WTC11 (cell line): Measurements from ENCODE around the gene FHIT. TPM values are rescaled to one million over a fixed set of nuclear protein-coding genes. Genes with fewer than 3 reads are reported as not detected.

Experiments
- ATAC-seq: fragments of 200-7000 bp; cut with Tn5 transposase; 2 replicates; pipeline ENCODE4 v1.10.0; 2021; ENCODE audit warnings: mild to moderate bottlenecking, moderate library complexity
- CTCF ChIA-PET: fragments of 300-600 bp; sonication (Branson Sonifier 250); formaldehyde crosslinking; loops from one replicate; lab custom pipeline; 2021; ENCODE audit warnings: antibody characterized with exemption; lab: Charles Lee
- POLR2A ChIA-PET: fragments of 350-600 bp; sonication (Branson Sonifier 250); formaldehyde crosslinking; loops from one replicate; lab custom pipeline; 2021; ENCODE audit warnings: antibody characterized with exemption; lab: Charles Lee
- DNase-seq: peaks from one replicate; pipeline ENCODE4 v3.0.0; 2021; ENCODE audit warnings: low spot score
- H3K27ac Mint-ChIP-seq: 2 replicates; pipeline ENCODE4 v1.8.0; 2021; ENCODE audit warnings: mixed read lengths
- H3K27me3 Mint-ChIP-seq: 2 replicates; pipeline ENCODE4 v1.8.0; 2021; ENCODE audit warnings: low read depth, mild to moderate bottlenecking, moderate library complexity, mixed read lengths
- H3K36me3 Mint-ChIP-seq: 2 replicates; pipeline ENCODE4 v1.8.0; 2021; ENCODE audit warnings: mixed read lengths
- H3K4me1 Mint-ChIP-seq: 2 replicates; pipeline ENCODE4 v1.8.0; 2022; ENCODE audit warnings: mixed read lengths
- H3K4me3 Mint-ChIP-seq: 2 replicates; pipeline ENCODE4 v1.8.0; 2021; ENCODE audit warnings: mild to moderate bottlenecking, moderate library complexity, mixed read lengths
- H3K9me3 Mint-ChIP-seq: 2 replicates; pipeline ENCODE4 v1.8.0; 2021; ENCODE audit warnings: mixed read lengths
- CREB1 ChIP-seq: sonication (generic); formaldehyde crosslinking; IDR thresholded peaks from 2 replicates; pipeline ENCODE4 v1.8.0; 2023; ENCODE audit warnings: mild to moderate bottlenecking, missing genetic modification reagents
- FOXJ3 ChIP-seq: sonication (generic); formaldehyde crosslinking; IDR thresholded peaks from 2 replicates; pipeline ENCODE4 v1.9.0; 2021; ENCODE audit warnings: missing genetic modification reagents, mild to moderate bottlenecking, borderline replicate concordance
- FOXK1 ChIP-seq: sonication (generic); formaldehyde crosslinking; IDR thresholded peaks from 2 replicates; pipeline ENCODE4 v1.8.0; 2022; ENCODE audit warnings: mild to moderate bottlenecking, moderate library complexity, missing genetic modification reagents
- IRF2 ChIP-seq: sonication (generic); formaldehyde crosslinking; IDR thresholded peaks from 2 replicates; pipeline ENCODE4 v1.8.0; 2022; ENCODE audit warnings: low read depth, missing genetic modification reagents, borderline replicate concordance
- MXD4 ChIP-seq: fragments of 250-450 bp; sonication (Bioruptor Pico); IDR thresholded peaks from 2 replicates; pipeline ENCODE4 v1.8.0; 2021; ENCODE audit warnings: mild to moderate bottlenecking, moderate library complexity, borderline replicate concordance
- NFATC4 ChIP-seq: fragments of 250-450 bp; sonication (Bioruptor Pico); IDR thresholded peaks from 2 replicates; pipeline ENCODE4 v1.9.0; 2021; ENCODE audit warnings: mild to moderate bottlenecking
- NR3C1 ChIP-seq: sonication (generic); formaldehyde crosslinking; conservative IDR thresholded peaks from 2 replicates; pipeline ENCODE4 v1.8.1; 2023; ENCODE audit warnings: low read depth, mild to moderate bottlenecking, missing genetic modification reagents
- SMAD3 ChIP-seq: sonication (generic); formaldehyde crosslinking; IDR thresholded peaks from 2 replicates; pipeline ENCODE4 v1.8.0; 2022; ENCODE audit warnings: missing genetic modification reagents, mild to moderate bottlenecking, borderline replicate concordance
- SP1 ChIP-seq: sonication (generic); formaldehyde crosslinking; conservative IDR thresholded peaks from 2 replicates; pipeline ENCODE4 v1.8.1; 2022; ENCODE audit warnings: missing genetic modification reagents
- ZNF263 ChIP-seq: sonication (generic); formaldehyde crosslinking; IDR thresholded peaks from 2 replicates; pipeline ENCODE4 v1.8.1; 2022; ENCODE audit warnings: low read depth, mild to moderate bottlenecking, moderate library complexity, missing genetic modification reagents
- total RNA-seq: library from RNA; stranded (reverse); gene quantifications from 3 replicates; pipeline ENCODE4 v1.2.3, GENCODE V29; 2021
- TF ChIP-seq, protein P1 (sequence below): sonication (generic); formaldehyde crosslinking; IDR thresholded peaks from 2 replicates; pipeline ENCODE4 v1.8.1; 2023; ENCODE audit warnings: mild to moderate bottlenecking, moderate library complexity, missing genetic modification reagents
- TF ChIP-seq, protein P2 (sequence below): fragments of 250-450 bp; sonication (Bioruptor Pico); IDR thresholded peaks from 2 replicates; pipeline ENCODE4 v1.9.0; 2021; ENCODE audit warnings: mild to moderate bottlenecking, borderline replicate concordance
- TF ChIP-seq, protein P3 (sequence below): sonication (generic); formaldehyde crosslinking; IDR thresholded peaks from 2 replicates; pipeline ENCODE4 v1.8.0; 2023; ENCODE audit warnings: mild to moderate bottlenecking, missing genetic modification reagents
- TF ChIP-seq, protein P4 (sequence below): sonication (generic); formaldehyde crosslinking; IDR thresholded peaks from 2 replicates; pipeline ENCODE4 v1.8.0; 2023; ENCODE audit warnings: missing genetic modification reagents
- TF ChIP-seq, protein P5 (sequence below): sonication (generic); formaldehyde crosslinking; IDR thresholded peaks from 2 replicates; pipeline ENCODE4 v1.8.0; 2022; ENCODE audit warnings: mild to moderate bottlenecking, missing genetic modification reagents
- TF ChIP-seq, protein P6 (sequence below): sonication (generic); formaldehyde crosslinking; IDR thresholded peaks from 2 replicates; pipeline ENCODE4 v1.8.0; 2022; ENCODE audit warnings: mild to moderate bottlenecking, missing genetic modification reagents

The FHIT gene
- total RNA-seq, 1 experiment from 2014 or later: 2.6 TPM

DNA sequence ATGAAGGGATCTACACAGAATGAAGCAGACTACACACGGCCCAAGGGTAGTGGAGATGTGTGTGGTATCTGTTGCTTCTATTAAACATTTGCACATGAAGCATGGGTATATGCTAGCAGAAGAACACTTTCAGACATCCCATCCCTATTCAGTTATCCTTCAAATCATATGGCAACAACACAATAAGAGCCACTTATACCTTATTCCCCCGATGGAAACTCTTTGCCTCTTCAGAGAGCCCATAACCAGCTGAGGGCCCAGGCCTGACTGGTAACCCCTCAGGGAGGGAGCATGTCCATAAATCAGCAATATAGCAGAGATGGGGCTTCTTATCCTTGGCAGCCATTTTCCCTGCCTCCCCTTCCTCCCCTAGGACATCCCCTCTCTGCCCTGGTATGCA is 210.6 kb downstream of the FHIT start:
- POLR2A ChIA-PET: no interaction called here
- Mint-ChIP-seq H3K9me3 (peaks cover 51% of the 10 kb centered on the region), H3K27ac (no peak overlapping the region), H3K36me3 (peaks cover 22% of the 10 kb centered on the region), H3K4me1 (0 out of 2 replicates have a peak, but pooled peaks cover 3% of the 10 kb centered on the region), H3K27me3 (no peaks in the 10 kb centered on the region), H3K4me3 (no peak overlapping the region)
- no peak for ATAC-seq
- CTCF ChIA-PET: no interaction called here
- TF ChIP-seq, protein P1, sequence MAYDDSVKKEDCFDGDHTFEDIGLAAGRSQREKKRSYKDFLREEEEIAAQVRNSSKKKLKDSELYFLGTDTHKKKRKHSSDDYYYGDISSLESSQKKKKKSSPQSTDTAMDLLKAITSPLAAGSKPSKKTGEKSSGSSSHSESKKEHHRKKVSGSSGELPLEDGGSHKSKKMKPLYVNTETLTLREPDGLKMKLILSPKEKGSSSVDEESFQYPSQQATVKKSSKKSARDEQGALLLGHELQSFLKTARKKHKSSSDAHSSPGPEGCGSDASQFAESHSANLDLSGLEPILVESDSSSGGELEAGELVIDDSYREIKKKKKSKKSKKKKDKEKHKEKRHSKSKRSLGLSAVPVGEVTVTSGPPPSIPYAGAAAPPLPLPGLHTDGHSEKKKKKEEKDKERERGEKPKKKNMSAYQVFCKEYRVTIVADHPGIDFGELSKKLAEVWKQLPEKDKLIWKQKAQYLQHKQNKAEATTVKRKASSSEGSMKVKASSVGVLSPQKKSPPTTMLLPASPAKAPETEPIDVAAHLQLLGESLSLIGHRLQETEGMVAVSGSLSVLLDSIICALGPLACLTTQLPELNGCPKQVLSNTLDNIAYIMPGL: no peak
- no peak for TF ChIP-seq FOXK1 (CRISPR knock-in tag)
- TF ChIP-seq NFATC4 (CRISPR knock-in tag): no peak
- no peak for TF ChIP-seq CREB1
- TF ChIP-seq ZNF263: no peak
- TF ChIP-seq SMAD3 (CRISPR knock-in tag): no peak
- TF ChIP-seq, protein P2, sequence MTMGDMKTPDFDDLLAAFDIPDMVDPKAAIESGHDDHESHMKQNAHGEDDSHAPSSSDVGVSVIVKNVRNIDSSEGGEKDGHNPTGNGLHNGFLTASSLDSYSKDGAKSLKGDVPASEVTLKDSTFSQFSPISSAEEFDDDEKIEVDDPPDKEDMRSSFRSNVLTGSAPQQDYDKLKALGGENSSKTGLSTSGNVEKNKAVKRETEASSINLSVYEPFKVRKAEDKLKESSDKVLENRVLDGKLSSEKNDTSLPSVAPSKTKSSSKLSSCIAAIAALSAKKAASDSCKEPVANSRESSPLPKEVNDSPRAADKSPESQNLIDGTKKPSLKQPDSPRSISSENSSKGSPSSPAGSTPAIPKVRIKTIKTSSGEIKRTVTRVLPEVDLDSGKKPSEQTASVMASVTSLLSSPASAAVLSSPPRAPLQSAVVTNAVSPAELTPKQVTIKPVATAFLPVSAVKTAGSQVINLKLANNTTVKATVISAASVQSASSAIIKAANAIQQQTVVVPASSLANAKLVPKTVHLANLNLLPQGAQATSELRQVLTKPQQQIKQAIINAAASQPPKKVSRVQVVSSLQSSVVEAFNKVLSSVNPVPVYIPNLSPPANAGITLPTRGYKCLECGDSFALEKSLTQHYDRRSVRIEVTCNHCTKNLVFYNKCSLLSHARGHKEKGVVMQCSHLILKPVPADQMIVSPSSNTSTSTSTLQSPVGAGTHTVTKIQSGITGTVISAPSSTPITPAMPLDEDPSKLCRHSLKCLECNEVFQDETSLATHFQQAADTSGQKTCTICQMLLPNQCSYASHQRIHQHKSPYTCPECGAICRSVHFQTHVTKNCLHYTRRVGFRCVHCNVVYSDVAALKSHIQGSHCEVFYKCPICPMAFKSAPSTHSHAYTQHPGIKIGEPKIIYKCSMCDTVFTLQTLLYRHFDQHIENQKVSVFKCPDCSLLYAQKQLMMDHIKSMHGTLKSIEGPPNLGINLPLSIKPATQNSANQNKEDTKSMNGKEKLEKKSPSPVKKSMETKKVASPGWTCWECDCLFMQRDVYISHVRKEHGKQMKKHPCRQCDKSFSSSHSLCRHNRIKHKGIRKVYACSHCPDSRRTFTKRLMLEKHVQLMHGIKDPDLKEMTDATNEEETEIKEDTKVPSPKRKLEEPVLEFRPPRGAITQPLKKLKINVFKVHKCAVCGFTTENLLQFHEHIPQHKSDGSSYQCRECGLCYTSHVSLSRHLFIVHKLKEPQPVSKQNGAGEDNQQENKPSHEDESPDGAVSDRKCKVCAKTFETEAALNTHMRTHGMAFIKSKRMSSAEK (CRISPR knock-in tag): no peak
- TF ChIP-seq MXD4 (CRISPR knock-in tag): no peak
- TF ChIP-seq, protein P3, sequence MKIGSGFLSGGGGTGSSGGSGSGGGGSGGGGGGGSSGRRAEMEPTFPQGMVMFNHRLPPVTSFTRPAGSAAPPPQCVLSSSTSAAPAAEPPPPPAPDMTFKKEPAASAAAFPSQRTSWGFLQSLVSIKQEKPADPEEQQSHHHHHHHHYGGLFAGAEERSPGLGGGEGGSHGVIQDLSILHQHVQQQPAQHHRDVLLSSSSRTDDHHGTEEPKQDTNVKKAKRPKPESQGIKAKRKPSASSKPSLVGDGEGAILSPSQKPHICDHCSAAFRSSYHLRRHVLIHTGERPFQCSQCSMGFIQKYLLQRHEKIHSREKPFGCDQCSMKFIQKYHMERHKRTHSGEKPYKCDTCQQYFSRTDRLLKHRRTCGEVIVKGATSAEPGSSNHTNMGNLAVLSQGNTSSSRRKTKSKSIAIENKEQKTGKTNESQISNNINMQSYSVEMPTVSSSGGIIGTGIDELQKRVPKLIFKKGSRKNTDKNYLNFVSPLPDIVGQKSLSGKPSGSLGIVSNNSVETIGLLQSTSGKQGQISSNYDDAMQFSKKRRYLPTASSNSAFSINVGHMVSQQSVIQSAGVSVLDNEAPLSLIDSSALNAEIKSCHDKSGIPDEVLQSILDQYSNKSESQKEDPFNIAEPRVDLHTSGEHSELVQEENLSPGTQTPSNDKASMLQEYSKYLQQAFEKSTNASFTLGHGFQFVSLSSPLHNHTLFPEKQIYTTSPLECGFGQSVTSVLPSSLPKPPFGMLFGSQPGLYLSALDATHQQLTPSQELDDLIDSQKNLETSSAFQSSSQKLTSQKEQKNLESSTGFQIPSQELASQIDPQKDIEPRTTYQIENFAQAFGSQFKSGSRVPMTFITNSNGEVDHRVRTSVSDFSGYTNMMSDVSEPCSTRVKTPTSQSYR (CRISPR knock-in tag): no peak
- TF ChIP-seq SP1 (CRISPR knock-in tag): no peak
- TF ChIP-seq FOXJ3 (CRISPR knock-in tag): no peak
- TF ChIP-seq, protein P4, sequence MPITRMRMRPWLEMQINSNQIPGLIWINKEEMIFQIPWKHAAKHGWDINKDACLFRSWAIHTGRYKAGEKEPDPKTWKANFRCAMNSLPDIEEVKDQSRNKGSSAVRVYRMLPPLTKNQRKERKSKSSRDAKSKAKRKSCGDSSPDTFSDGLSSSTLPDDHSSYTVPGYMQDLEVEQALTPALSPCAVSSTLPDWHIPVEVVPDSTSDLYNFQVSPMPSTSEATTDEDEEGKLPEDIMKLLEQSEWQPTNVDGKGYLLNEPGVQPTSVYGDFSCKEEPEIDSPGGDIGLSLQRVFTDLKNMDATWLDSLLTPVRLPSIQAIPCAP (CRISPR knock-in tag): no peak
- TF ChIP-seq, protein P5, sequence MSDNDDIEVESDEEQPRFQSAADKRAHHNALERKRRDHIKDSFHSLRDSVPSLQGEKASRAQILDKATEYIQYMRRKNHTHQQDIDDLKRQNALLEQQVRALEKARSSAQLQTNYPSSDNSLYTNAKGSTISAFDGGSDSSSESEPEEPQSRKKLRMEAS (CRISPR knock-in tag): no peak
- TF ChIP-seq NR3C1: no peak
- TF ChIP-seq, protein P6, sequence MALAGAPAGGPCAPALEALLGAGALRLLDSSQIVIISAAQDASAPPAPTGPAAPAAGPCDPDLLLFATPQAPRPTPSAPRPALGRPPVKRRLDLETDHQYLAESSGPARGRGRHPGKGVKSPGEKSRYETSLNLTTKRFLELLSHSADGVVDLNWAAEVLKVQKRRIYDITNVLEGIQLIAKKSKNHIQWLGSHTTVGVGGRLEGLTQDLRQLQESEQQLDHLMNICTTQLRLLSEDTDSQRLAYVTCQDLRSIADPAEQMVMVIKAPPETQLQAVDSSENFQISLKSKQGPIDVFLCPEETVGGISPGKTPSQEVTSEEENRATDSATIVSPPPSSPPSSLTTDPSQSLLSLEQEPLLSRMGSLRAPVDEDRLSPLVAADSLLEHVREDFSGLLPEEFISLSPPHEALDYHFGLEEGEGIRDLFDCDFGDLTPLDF (CRISPR knock-in tag): no peak
- TF ChIP-seq IRF2 (CRISPR knock-in tag): no peak
- TF ChIP-seq, all 79 proteins: peak for 0
- DNase-seq: no peak
